ENCODE results near the gene CIZ1.

GRCh38 chr9:128215491-128216409, 24.4 kb upstream of the CIZ1 start:
- TF ChIP-seq CTCF (IDR thresholded peaks at IDR 0.05) (no peak), POLR2A (IDR thresholded peaks at IDR 0.05) (no peak)
